ENCODE data around the gene NFATC3. TPM values are rescaled to one million over a fixed set of nuclear protein-coding genes. Genes with fewer than 3 reads are reported as not detected.

Gene NFATC3
- total and polyA plus RNA-seq, 2 of the 8 experiments (the other 6 are each of a cell fraction or from before 2014, with no cell fraction given) = 17.6 to 34.5 TPM

- peaks cover 6% of the 10 kb centered on the region for H3K79me1 ChIP-seq (ENCODE audit: low read depth, low read length)
- no peak overlapping the region for H2BK120ac ChIP-seq (replicated peaks; ENCODE audit: low read depth, low read length)
- peaks cover 0 to 11% (median 1%) of the 10 kb centered on the region in 4 experiments; a peak in 3 of 7 replicates for H3K27me3 ChIP-seq (replicated peaks in 1 of 4; ENCODE audit: control insufficient read depth in 3 of 4, extremely low read depth in 1 of 4, insufficient read depth in 3 of 4, low read length in 3 of 4)
- H3K23me2 ChIP-seq (ENCODE audit: low read depth, low read length) = peaks cover 10% of the 10 kb centered on the region; the same call in 1 of the 2 replicates
- H3K27ac ChIP-seq (ENCODE audit: low read depth, low read length) = no peak overlapping the region
- no peaks in the 10 kb centered on the region for H3K9me3 ChIP-seq (ENCODE audit: insufficient read depth in 2 of 2, low read depth in 1 of 2, low read length in 1 of 2)
- no peaks in the 10 kb centered on the region for H4K20me1 ChIP-seq (replicated peaks in 1 of 2; ENCODE audit: control insufficient read depth in 1 of 2, insufficient read depth in 2 of 2, low read length in 2 of 2)
- H3K4me3 ChIP-seq (ENCODE audit: extremely low read depth in 1 of 4, insufficient read depth in 2 of 4, low read depth in 3 of 4, low read length in 4 of 4) = peak overlapping the region; percentile 78 to 97 (median 84)
- H3K4me1 ChIP-seq (replicated peaks in 1 of 4; ENCODE audit: control insufficient read depth in 3 of 4, insufficient read depth in 4 of 4, low read length in 3 of 4) = peaks cover 0 to 3% (median 2%) of the 10 kb centered on the region in 4 experiments; a peak in 5 of 7 replicates
- DNase-seq (ENCODE audit: low read depth in 1 of 2, low spot score in 2 of 2) (peak in 1 of 2 experiments; percentile 55), FAIRE-seq (no peak)
- ChIA-PET POLR2A (ENCODE audit: partially characterized antibody) (interaction anchor here (0.6 to 3.0 kb wide), 3 partner anchors 14 to 46 kb away, joined by 3 to 22 read pairs (median 15); partner anchors contain the start of genes ESRP2, PRMT7 and SLC7A6OS), CTCF (ENCODE audit: partially characterized antibody) (interaction anchor here (0.5 to 9.0 kb wide), 3 partner anchors 22 to 724 kb away, joined by 4 to 233 read pairs (median 221); no protein-coding TSS in a partner anchor)
- no peak overlapping the region for H3K14ac ChIP-seq (ENCODE audit: insufficient read length)
- H4K8ac ChIP-seq (ENCODE audit: extremely low read depth, insufficient read depth, low read length) = no peak overlapping the region
- peaks cover 0 to 25% of the 10 kb centered on the region in 2 experiments; a peak in 3 of 4 replicates for H3K79me2 ChIP-seq (ENCODE audit: control insufficient read depth in 1 of 2, insufficient read depth in 2 of 2, low read length in 2 of 2)
- H3K4me2 ChIP-seq (ENCODE audit: insufficient read depth in 1 of 2, low read depth in 2 of 2, low read length in 2 of 2) = peak overlapping the region; percentile 84 to 90
- H2BK5ac ChIP-seq (ENCODE audit: low read depth, low read length) = peak overlapping the region; percentile 48; the same call in 1 of the 2 replicates
- peak overlapping the region; percentile 81; the same call in 1 of the 2 replicates for H3K18ac ChIP-seq (ENCODE audit: extremely low read depth, low read length)
- H4K91ac ChIP-seq (replicated peaks; ENCODE audit: insufficient read length, low read length) = no peak overlapping the region
- H2BK15ac ChIP-seq (ENCODE audit: low read length) = no peak overlapping the region
- peak overlapping the region; percentile 39; the same call in 1 of the 2 replicates for H2BK12ac ChIP-seq (ENCODE audit: low read depth, low read length)
- H3K23ac ChIP-seq (ENCODE audit: insufficient read length) = no peak overlapping the region
- H2BK20ac ChIP-seq (ENCODE audit: low read length) = no peak overlapping the region
- no peak overlapping the region for H3K56ac ChIP-seq (replicated peaks; ENCODE audit: insufficient read length, low read depth, low read length)
- H4K5ac ChIP-seq (ENCODE audit: insufficient read length, low read depth, low read length) = no peak overlapping the region
- peak overlapping the region; percentile 65; the same call in 1 of the 2 replicates for H2AFZ ChIP-seq (ENCODE audit: low read length)
- WGBS, 2 experiments (ENCODE audit: extremely low coverage in 1 of 2, insufficient coverage in 1 of 2, insufficient read length in 1 of 2, insufficient replicate concordance in 2 of 2, low coverage in 1 of 2, low lambda C conversion rate in 2 of 2, missing lambda C conversion rate in 1 of 2) = 28% methylated on average over 23 of the region's 23 CpGs; no CpG with 5 or more reads in 1 of the 2 experiments
- no peaks in the 10 kb centered on the region for H3K36me3 ChIP-seq (ENCODE audit: control insufficient read depth in 2 of 4, insufficient read depth in 4 of 4, low read length in 3 of 4)
- no peak overlapping the region for H3K4ac ChIP-seq (replicated peaks; ENCODE audit: insufficient read length, low read depth, low read length)
- H3K9ac ChIP-seq (replicated peaks in 1 of 4; ENCODE audit: extremely low read depth in 1 of 4, low read depth in 3 of 4, low read length in 3 of 4) = peak overlapping the region; percentile 12 to 72 (median 64); a peak in 5 of 7 replicates
- H2AK5ac ChIP-seq (ENCODE audit: low read depth, low read length) = no peak overlapping the region
- TF ChIP-seq RNF2 (IDR thresholded peaks at IDR 0.05; ENCODE audit: borderline replicate concordance, low read depth, low read length, missing control alignments, poor library complexity, severe bottlenecking) (no peak), ASH2L (IDR thresholded peaks at IDR 0.05; ENCODE audit: low read length) (no peak), CREB1 (IDR thresholded peaks at IDR 0.05) (peak; percentile 34), TEAD4 (IDR thresholded peaks at IDR 0.05; ENCODE audit: low read depth, low read length) (no peak), TAF1 (IDR thresholded peaks at IDR 0.05; ENCODE audit: low read depth, low read length) (0 out of 2 replicates have a peak, but pooled peaks have one; percentile 11), SUZ12 (IDR thresholded peaks at IDR 0.05; ENCODE audit: low read length) (no peak), SIX5 (IDR thresholded peaks at IDR 0.05; ENCODE audit: low read depth, low read length) (no peak), EZH2 (IDR thresholded peaks at IDR 0.05; ENCODE audit: low read depth, low read length, severe bottlenecking) (peak; percentile 26), CHD2 (IDR thresholded peaks at IDR 0.05; ENCODE audit: low read length) (no peak), PHF8 (conservative IDR thresholded peaks at IDR 0.05; ENCODE audit: low read depth, low read length) (no peak), KDM5A (IDR thresholded peaks at IDR 0.05; ENCODE audit: low read length) (no peak)
These were observed 180.1 kb downstream of the NFATC3 start for GRCh38 chr16:68265078-68265920.

Measured in H1 (cell line).